GM10847 (cell line): ENCODE measurements around the gene COL4A2.

Source experiments
- POLR2A ChIP-seq: IDR thresholded peaks from 2 replicates; pipeline ENCODE4 v1.6.1; 2011; ENCODE audit not compliant: insufficient read length; ENCODE audit errors: extremely low read depth

COL4A2 gene

GRCh38 chr13:110376120-110376519 is 69.0 kb downstream of the COL4A2 start:
- no peak for TF ChIP-seq POLR2A

DNA sequence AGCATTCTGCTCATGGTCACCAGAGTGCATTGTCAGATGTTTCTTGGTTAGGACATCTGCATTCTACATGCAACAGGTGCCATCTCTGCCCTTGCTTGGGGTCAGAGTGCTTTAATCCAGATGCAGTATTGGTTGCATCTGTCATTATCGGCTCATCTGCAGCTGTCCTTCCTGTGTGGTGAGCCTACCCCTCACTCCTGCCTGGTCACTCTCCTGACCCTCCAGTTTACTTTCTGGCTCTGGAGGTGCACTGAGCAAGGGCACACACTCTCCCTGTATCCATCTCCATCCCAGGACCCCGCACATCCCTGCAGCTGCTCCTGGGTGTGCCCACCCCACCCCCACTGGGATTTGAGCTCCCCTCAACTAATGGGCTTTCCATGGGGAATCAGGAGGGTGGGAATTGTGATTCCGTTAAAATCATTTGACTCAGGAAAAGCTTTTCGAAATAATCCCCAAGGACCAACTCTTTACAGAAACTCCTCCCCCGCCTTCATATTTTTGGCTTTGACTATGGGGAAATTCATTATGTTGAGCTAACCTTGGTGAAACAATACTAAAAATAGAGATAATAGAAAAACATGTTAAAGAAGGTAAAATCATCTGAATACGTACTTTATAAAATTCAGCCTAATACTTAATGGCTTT is 70.2 kb downstream of the COL4A2 start:
- no peak for TF ChIP-seq POLR2A

- TF ChIP-seq POLR2A, result no peak
Measured at GRCh38 chr13:110377826-110378201, 70.7 kb downstream of the COL4A2 start.

GRCh38 chr13:110379358-110379757 is 72.3 kb downstream of the COL4A2 start:
- TF ChIP-seq POLR2A, result no peak

DNA sequence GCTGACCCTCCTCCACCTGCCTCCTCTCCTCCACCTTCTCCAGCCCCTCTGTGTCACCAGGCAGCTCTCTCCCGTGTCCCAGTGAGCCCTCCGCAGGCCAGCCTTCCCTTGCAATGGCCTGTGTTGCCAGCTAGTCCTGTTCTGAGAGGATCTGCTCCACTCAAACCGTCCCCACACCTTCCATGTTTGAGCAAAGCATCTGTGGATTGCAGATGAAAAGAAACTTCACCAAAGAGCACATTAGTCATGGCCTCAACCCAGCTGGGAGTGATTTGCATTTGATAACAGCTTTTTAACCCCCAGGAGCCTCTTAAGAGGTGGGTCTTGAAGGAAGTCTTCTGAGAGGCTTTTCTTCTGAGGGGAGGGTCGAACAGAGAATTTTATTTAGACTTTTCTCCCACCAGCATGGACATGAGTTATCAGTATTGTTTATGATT is 72.8 kb downstream of the COL4A2 start:
- TF ChIP-seq POLR2A, result no peak

DNA sequence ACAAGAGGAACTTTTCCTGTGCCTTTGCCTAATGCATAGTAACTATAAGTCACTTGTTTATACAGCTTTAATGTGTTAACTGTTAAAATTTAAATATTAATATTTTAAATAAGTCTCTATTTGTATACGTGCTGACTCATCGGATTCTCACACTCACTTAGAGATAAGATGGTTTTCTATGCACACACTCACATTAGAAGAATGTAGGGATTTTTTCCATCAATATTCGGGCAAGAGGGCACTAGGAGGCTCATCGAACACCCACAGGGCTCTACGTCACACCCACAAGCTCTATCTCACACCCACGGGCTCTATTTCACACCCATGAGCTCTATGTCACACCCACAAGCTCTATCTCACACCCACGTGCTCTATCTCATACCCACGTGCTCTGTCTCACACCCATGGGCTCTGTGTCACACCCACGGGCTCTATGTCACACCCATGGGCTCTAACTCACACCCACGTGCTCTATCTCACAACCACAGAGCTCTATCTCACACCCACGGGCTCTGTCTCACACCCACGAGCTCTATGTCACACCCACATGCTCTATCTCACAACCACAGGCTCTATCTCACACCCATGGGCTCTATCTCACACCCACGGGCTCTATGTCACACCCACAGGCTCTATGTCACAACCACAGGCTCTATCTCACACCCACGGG is 73.4 kb downstream of the COL4A2 start:
- TF ChIP-seq POLR2A, result no peak

DNA sequence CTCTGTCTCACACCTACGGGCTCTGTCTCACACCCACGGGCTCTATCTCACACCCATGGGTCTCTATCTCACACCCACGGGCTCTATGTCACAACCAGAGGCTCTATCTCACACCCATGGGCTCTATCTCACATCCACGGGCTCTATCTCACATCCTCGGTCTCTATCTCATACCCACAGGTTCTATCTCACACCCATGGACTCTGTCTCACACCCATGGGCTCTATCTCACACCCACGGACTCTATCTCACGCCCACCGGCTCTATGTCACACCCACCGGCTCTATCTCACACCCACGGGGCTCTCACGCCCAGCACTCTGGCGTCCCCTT is 73.9 kb downstream of the COL4A2 start:
- no peak for TF ChIP-seq POLR2A

DNA sequence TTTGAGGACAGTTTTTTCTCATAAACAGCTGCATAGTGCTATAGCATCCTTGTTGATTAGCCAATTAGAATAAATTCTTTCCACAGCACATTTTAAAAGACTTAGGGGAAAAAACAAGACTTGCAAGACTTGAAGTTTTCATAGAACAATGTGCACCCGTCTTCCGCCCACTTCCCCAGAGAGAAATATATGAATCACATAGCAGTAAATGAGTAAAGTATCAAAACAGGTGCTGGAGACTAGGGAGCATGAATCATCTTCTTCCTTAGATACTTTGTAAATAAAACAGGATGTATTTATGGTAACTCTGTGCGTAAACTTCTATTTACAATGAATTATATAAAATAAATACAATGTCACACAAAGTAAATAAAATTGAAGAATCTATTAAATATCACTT is 75.1 kb downstream of the COL4A2 start:
- no peak for TF ChIP-seq POLR2A

DNA sequence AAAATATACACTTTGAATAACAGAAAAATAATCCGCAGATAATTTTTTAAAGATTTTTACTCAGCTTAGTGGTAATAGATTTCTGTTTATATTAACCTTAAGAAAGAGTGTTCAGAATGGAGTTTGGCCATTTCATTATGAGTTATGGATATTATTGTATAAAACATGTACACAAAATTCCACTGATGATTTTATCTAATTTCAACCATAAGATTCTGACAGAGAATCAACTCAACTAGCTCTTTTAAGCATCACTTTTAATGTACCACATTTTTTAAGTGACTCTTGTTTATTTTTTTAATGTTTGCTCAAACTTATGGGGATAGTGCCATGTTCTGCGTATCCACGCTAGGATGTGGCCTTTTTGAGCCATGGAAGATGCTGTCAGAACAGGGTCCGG is 75.7 kb downstream of the COL4A2 start:
- TF ChIP-seq POLR2A, result no peak

DNA sequence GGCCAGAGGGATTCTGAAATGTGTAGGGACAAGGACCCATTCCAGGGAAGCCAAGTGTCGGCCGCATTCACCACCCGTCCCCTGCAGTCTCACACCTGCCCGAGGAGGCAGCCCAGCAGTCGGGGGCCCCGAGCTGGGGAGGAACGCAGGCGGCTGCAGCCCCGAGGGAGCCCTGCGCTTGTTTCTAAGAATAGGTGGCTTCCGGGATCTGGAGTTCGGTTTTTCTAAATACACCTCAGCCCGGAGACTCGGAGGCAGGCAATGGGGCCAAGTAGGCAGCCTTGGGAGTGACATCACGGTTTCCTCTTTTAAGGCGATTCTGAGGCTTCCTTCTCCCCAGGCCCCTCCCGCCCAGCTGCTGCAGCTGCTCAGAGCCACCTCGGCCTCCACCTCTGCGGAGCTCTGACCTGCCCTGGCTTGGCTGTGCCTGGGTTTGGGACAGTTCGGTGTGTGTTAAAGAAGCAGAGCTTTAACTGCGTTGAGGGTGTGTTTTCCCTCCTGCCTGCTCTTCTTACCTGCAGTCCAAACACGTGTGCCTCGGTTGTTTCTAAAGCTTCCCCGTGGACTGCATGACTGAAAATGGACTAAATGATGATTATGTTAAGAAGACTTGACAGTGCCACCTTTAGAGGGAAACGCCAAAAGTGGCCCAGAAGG is 80.5 kb downstream of the COL4A2 start:
- TF ChIP-seq POLR2A, result no peak

DNA sequence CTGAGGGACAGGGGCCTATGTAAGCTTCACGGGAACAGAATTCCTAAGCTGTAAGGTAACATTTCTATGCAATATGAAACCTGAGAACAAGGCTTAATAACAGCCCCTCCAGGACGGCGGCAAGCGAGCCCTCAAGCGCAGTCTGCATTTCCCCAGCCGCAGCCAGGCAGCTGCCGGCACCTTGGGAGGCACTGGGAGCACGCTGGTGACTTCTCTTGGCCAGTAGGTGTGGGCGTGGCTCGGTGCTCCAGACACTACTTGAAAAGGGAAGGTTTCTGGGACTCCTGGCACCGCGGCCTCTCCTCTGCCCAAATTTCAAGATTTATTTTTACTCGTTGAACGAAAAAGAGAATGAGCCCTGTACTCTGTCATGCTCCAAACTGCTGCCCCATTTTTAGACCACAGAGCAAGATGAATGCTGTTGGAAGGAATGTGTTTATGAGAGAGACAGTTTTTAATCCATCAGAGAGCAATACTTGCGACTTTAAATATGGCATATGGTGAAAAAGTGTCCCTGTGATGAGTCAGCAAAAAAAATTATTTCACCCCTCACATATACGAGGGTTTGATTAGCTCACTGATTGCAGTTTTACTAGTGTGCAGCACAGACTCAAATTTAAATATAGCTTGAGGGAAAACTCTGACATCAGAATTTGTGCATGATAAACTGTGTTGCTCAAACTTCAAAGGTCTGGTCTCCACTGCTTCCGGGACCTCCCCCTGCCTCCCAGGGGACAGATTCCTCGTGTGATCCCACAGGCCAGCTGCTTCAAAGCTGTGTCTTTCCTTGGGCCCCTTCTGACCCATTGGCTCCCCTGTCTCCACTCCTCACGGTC is 81.2 kb downstream of the COL4A2 start:
- TF ChIP-seq POLR2A, result no peak

DNA sequence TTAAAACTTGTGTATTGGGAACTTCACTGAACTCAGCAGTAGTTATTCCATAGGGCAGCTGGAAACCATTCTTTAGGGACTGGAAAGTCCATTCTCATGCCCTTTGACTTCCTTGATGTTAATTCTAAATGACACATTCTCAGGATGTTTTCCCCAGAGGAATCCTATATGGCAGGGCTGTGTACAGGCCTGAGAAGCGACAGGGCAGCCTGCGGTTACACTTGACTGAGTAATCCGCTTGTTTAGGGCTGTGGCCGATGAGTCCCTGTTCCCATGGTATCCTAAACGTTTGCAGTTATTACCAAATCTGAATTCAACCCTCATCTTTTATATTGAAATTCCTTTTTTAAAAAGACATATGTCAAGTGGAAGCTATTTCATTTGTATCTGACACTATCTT is 83.5 kb downstream of the COL4A2 start:
- TF ChIP-seq POLR2A, result no peak

GRCh38 chr13:110391273-110391672 is 84.2 kb downstream of the COL4A2 start:
- TF ChIP-seq POLR2A, result no peak

- TF ChIP-seq POLR2A, result no peak
Measured at GRCh38 chr13:110392510-110393240, 85.6 kb downstream of the COL4A2 start.

DNA sequence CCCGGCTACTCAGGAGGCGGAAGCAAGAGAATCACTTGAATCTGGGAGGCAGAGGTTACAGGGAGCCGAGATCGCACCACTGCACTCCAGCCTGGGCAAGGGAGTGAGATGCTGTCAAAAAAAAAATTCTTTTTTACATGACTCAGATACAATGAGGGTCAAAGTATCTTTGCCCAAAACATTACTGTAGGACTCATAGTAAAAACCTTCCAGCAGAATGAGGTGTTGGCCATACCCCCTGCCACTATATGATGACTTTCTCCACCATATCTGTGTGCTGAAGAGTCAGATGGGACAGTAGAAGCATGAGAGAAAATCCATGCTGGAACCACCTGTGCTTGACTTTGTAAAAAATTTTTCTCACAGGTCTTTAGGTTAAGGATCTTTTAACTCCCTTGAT is 86.7 kb downstream of the COL4A2 start:
- no peak for TF ChIP-seq POLR2A
